Hematopoietic multipotent progenitor cell treated with erythropoietin and hydrocortisone succinate and interleukin-3 and kit ligand, for 15 days (in vitro differentiated cells): ENCODE measurements around the gene CELSR1.
"Not testable (repeated sequence)": the region's sequence is repeated elsewhere in the genome, so short reads cannot be mapped to it uniquely, and the experiment has no call there.

ENCODE experiments used
- DNase-seq: peaks from one replicate; pipeline ENCODE4 v3.0.0-alpha.2; 2015; ENCODE audit warnings: low spot score

The CELSR1 gene

DNA sequence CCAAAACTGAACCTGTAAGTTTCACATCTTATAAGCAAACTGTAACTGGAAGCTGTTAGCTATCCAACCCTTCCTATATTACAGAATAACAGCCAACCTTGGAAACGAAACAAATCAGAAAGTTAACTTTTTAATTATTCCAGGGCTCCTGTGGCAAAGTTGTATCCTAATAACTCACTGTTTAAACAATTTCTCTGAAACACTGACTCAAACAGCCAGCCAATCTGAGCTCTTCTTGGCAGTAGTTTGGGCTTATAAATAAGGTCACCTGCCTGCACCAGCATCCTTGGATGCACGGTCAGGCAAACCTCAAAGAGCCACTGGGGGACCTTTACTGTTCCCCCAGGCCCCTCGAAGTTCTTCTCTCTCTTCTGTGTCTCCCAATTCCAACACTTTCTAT lies 5.0 kb downstream of the CELSR1 start:
- no peak for DNase-seq

GRCh38 chr22:46531581-46532175 lies 5.7 kb downstream of the CELSR1 start:
- no peak for DNase-seq

GRCh38 chr22:46528121-46528610 lies 9.3 kb downstream of the CELSR1 start:
- no peak for DNase-seq

- DNase-seq: no peak
Measured at GRCh38 chr22:46526244-46526839, 11.1 kb downstream of the CELSR1 start.

DNA sequence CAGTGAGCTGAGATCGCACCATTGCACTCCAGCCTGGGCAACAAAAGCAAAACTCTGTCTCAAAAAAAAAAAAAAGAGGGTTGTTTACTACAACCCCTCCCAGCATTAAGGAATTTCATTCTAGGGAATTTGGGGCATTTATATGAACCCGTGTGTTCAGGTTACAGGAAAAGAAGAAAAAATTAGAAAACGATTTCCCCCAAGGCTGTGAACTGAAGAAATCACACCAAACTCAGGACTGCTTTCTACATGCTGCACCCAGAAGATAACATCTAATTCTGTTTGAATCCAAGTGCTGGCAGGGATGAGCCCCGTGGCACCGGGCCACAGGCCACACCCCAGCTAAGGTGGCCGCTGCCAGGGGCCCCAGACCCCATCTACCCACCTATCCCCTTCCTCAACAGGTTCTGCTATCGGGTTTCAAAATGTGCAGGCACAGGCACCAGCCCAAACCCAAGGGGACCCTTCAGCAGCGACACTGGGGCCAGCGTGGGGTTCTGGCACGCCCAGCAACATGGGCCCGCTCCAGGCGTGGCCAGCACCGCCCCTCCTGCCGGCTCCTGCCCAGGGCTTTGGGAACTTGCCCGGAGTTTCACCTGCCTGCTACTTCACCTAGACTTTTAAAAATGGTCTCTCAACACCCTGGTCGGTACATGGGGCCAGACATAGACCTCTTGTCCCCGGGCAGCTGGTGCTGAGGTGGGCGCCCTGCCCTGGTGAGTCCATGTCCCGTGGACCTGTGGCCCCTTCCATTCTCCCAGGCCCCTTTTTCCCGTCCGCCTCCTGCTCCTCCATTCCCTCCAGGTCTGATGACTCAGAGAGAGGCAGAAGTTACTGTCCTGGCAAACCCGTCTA lies 11.8 kb downstream of the CELSR1 start:
- DNase-seq: no peak

DNA sequence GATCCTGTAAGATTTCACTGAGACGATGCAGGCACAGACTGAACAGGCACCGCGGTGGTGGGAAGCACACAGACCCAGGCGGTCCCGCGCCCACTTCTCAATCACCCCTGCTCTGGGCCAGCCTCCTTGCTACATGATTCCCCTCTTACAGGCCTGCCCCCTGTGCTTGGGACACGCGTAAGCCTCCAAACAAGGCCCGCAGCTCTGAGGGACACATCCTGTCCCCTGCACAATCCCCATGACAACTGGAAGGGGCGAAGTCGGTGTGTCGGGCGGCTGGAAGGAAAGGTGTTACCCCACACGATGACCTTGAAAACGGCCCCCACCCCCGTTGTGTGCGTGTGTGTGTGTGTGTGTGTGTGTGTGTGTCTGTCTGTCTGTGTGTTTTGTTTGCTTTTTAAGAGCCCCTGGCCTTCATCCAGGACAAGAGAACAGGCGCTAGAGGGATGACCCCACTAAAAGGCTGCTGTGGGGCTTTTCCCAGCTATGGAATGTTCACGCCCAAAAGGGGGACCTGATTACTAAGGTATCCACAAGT lies 13.1 kb downstream of the CELSR1 start:
- no peak for DNase-seq

GRCh38 chr22:46522797-46523196 lies 14.6 kb downstream of the CELSR1 start:
- DNase-seq: no peak

GRCh38 chr22:46521994-46522393 lies 15.4 kb downstream of the CELSR1 start:
- no peak for DNase-seq

GRCh38 chr22:46520880-46521279 lies 16.5 kb downstream of the CELSR1 start:
- DNase-seq: no peak

GRCh38 chr22:46519377-46519776 lies 18.0 kb downstream of the CELSR1 start:
- no peak for DNase-seq

DNA sequence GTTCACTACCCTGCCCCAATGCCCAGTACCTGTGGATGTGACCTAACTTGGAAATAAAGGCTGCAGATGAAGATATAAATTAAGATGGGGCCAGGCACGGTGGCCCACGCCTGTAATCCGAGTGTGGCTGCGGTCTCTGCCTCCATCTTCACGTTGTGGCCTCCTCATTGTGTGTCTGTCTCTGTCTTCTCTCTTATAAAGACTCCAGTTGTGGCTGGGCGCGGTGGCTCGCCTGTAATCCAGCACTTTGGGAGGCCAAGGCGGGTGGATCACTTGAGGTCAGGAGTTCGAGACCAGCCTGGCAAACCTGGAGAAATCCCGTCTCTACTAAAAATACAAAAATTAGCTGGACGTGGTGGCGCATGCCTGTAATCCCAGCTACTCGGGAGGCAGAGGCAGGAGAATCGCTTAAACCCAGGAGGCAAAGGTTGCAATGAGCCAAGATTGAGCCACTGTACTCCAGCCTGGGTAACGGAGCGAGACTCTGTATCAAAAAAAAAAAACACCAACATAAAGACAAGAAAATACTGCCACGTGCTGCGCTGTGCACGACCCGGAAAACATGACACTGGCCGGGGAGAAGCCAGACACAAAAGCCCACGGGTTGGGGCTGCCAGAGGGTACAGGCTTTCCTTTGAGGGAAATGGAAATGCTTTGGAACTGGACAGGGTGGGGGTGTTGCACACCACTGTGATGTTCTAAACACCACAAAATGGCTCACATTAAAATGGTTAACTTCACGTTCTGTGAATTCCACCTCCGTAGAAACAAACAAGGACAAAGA lies 18.7 kb downstream of the CELSR1 start:
- no peak for DNase-seq

DNA sequence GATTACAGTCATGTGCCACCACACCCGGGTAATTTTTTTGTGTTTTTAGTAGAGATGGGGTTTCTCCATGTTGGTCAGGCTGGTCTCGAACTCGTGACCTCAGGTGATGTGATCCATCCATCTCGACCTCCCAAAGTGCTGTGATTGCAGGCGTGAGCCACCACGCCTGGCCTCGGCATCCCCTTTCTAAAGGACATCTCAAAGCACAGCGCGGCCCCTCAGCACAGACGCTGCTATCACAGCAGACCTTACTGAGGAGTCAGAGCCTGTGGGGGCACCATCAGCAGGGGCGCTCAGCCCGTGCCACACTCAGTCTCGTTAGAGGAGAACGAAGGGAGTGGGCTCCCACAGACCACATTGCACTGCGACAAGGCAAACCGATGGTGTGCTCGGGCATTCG lies 19.4 kb downstream of the CELSR1 start:
- no peak for DNase-seq

DNA sequence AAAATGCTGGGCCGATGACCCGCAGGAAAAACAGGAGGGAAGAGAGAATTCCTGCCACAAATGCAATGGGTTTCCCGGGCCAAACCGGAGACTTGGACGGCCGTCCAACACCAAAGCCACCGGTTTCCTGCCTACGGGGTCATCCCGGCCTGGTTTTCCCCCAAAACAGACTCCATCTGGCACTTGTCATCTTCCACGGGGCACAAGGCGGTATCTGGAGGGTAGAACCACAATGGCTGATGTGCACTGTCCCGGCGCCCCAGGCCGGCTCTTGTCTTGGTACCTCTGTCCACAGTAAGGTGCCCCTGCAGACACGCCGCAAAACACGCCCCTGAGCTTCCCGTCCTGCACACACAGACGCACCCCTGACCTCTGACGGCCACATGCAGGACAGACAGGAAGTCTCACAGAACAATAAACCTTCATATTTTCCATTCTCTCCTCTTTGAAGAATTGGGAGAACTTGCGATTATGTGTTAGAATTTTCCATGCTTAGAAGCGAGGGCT lies 20.1 kb downstream of the CELSR1 start:
- no peak for DNase-seq

- no peak for DNase-seq
Measured at GRCh38 chr22:46516638-46517037, 20.8 kb downstream of the CELSR1 start.

GRCh38 chr22:46516112-46516487 lies 21.3 kb downstream of the CELSR1 start:
- not testable (repeated sequence) for DNase-seq

DNA sequence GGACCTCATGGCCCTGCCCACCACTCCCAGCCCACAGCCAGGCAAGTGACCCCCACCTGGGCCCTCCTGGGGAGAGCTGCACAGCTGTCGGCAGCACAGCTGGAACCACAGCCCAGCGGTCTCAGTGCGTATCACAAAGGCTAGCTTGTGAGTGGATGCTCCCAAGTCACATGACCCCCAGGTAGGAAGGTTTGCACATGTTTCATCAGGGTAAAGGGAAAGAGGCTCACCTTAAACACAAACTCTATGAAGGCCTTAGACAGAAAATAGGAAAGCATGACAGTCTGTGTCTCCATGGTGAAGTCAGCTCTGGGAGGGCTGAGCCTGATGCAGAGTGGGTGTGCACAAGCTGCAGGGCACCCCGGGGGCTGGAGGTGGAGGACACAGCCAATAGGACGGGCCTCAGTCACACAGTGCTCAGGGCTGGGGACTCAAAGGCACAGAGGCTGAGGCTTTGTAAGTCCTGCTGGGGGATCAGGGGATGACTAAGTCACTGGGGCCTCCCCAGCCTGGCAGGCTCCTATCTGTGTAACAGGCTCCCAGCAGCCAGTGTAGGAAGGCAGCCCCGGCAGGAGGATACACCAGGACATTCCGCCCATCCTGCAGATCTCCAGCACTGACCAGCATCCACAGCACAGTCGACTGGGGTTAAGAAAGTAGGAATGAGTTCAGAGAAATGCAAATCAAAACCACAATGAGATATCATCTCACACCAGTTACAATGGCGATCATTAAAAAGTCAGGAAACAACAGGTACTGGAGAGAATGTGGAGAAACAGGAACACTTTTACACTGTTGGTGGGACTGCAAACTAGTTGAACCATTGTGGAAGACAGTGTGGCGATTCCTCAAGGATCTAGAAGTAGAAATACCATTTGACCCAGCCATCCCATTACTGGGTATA lies 22.0 kb downstream of the CELSR1 start:
- no peak for DNase-seq

- DNase-seq: no peak
Measured at GRCh38 chr22:46514592-46515207, 22.7 kb downstream of the CELSR1 start.

GRCh38 chr22:46513908-46514550 lies 23.4 kb downstream of the CELSR1 start:
- no peak for DNase-seq

DNA sequence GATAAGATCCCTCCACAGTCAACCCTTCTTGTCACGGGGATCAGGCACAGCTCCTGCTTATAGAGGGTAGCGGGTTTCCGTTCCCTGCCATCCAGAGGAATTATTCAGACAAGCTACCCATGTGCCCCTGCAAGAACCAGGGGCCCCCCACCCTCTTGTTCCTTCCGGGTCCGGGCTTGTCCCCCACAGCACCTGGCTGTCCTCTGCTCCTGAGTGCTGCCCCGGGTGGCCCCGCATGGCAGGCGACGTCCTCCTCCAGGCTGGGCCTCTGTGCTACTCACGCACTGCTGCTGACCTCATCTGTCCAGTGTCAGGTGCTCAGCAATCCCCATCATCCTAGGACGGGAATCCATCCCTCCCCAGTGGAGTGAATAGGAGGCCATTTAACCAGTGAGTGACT lies 24.7 kb downstream of the CELSR1 start:
- no peak for DNase-seq

DNA sequence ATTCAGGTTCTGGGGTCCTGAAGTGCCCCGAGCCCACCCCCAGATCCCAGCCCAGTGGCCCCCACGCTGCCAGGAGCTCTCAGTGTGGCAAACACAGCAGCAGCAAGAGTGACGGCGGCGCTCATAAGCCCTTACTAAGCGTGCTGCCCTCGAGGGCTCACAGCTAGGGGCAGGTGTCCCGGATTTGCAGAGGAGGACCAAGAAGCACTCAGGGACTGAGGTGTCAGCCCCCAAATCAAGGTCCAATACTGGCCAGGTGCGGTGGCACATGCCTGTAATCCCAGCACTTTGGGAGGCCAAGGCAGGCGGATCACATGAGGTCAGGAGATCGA lies 25.4 kb downstream of the CELSR1 start:
- DNase-seq: no peak
